Spinal cord (tissue), 10 donors: Measurements from ENCODE around the gene ODAM. TPM values are rescaled to one million over a fixed set of nuclear protein-coding genes. Genes with fewer than 3 reads are reported as not detected.

Source experiments
- DNase-seq, 6 donors: peaks; one replicate each; pipeline versions ENCODE4 v3.0.0 to v3.0.0-alpha.2; 2013 to 2015; ENCODE audit warnings: low spot score in 6 of 6, low read depth in 4 of 6
- H3K27ac ChIP-seq: one replicate; pipeline ENCODE4 v1.5.1; 2013; ENCODE audit warnings: low read depth, low read length, control low read depth
- H3K27me3 ChIP-seq: one replicate; pipeline ENCODE4 v1.6.1; 2013; ENCODE audit warnings: low read length; ENCODE audit not compliant: control insufficient read depth, insufficient read depth
- H3K36me3 ChIP-seq: one replicate; pipeline ENCODE4 v1.6.1; 2013; ENCODE audit warnings: low read length; ENCODE audit not compliant: control insufficient read depth, insufficient read depth
- H3K4me1 ChIP-seq: one replicate; pipeline ENCODE4 v1.6.1; 2013; ENCODE audit warnings: low read length; ENCODE audit not compliant: control insufficient read depth, insufficient read depth
- H3K4me3 ChIP-seq: one replicate; pipeline ENCODE4 v1.5.1; 2013; ENCODE audit warnings: low read depth, low read length, control low read depth
- H3K9me3 ChIP-seq: one replicate; pipeline ENCODE4 v1.6.1; 2013; ENCODE audit warnings: low read length; ENCODE audit not compliant: control insufficient read depth, insufficient read depth
- WGBS: methylation state at CpG from one replicate; pipeline ENCODE4 v1.1.5; 2013; ENCODE audit warnings: missing lambda C conversion rate; ENCODE audit not compliant: insufficient coverage; 5-methylcytosine and 5-hydroxymethylcytosine counted together
- polyA plus RNA-seq, 2 donors: library from polyadenylated mRNA; unstranded; fragments of 120-200 nt; gene quantifications; one replicate each; pipeline ENCODE4 v1.2.1, GENCODE V29; 2013; ENCODE audit not compliant: insufficient read length in 2 of 2
- total RNA-seq, 2 donors: library from RNA; depleted of rRNA in 1 of 2; stranded (reverse); fragments of 120-200 nt in 1 of 2; fragments of >200 nt in 1 of 2; gene quantifications; one replicate each; pipeline versions ENCODE4 v1.2.3 to v1.2.4, GENCODE V29; 2013 to 2014
- donor health status: healthy.

The ODAM gene
- total and polyA plus RNA-seq, 4 donors: not detected

- WGBS: 73% methylated on average over 1 of the region's 2 CpGs
- peak in 1 of 6 donors; percentile 65 for DNase-seq
- H3K36me3 ChIP-seq: no peaks in the 10 kb centered on the region
- no peak overlapping the region for H3K27ac ChIP-seq
- no peaks in the 10 kb centered on the region for H3K27me3 ChIP-seq
- no peak overlapping the region for H3K4me3 ChIP-seq
- H3K9me3 ChIP-seq: no peaks in the 10 kb centered on the region
- no peaks in the 10 kb centered on the region for H3K4me1 ChIP-seq
Observed at GRCh38 chr4:70182517-70183167, 12.9 kb upstream of the ODAM start.

- no peak overlapping the region for H3K27ac ChIP-seq
- peak in 2 of 6 donors; percentile 14 to 18 for DNase-seq
- WGBS: 35% methylated on average over 5 of the region's 6 CpGs
Observed at GRCh38 chr4:70183168-70183939, 12.2 kb upstream of the ODAM start.

GRCh38 chr4:70183940-70184246 lies 11.6 kb upstream of the ODAM start:
- Histone ChIP-seq H3K27ac (no peak overlapping the region), H3K4me1 (no peaks in the 10 kb centered on the region), H3K36me3 (no peaks in the 10 kb centered on the region), H3K4me3 (no peak overlapping the region), H3K27me3 (no peaks in the 10 kb centered on the region), H3K9me3 (no peaks in the 10 kb centered on the region)
- WGBS: no CpG with 5 or more reads among the region's 1 CpG
- DNase-seq: no peak

More at GRCh38 chr4:70183168-70183939, 12.2 kb upstream of the ODAM start:
- no peaks in the 10 kb centered on the region for H3K9me3 ChIP-seq
- no peaks in the 10 kb centered on the region for H3K4me1 ChIP-seq
- H3K27me3 ChIP-seq: no peaks in the 10 kb centered on the region
- no peaks in the 10 kb centered on the region for H3K36me3 ChIP-seq
- H3K4me3 ChIP-seq: no peak overlapping the region

GRCh38 chr4:70187216-70187615 lies 8.3 kb upstream of the ODAM start:
- no peaks in the 10 kb centered on the region for H3K36me3 ChIP-seq
- H3K4me3 ChIP-seq: no peak overlapping the region
- no peak overlapping the region for H3K27ac ChIP-seq
- WGBS: no CpG with 5 or more reads among the region's 1 CpG
- H3K9me3 ChIP-seq: no peaks in the 10 kb centered on the region
- DNase-seq: no peak
- H3K4me1 ChIP-seq: no peaks in the 10 kb centered on the region
- H3K27me3 ChIP-seq: no peaks in the 10 kb centered on the region

- H3K27ac ChIP-seq: no peak overlapping the region
- no peak overlapping the region for H3K4me3 ChIP-seq
- no peak for DNase-seq
- no peaks in the 10 kb centered on the region for H3K27me3 ChIP-seq
- no peaks in the 10 kb centered on the region for H3K36me3 ChIP-seq
- no peaks in the 10 kb centered on the region for H3K9me3 ChIP-seq
- no CpG with 5 or more reads among the region's 1 CpG for WGBS
- no peaks in the 10 kb centered on the region for H3K4me1 ChIP-seq
Observed at GRCh38 chr4:70190579-70190978, 4.9 kb upstream of the ODAM start.

GRCh38 chr4:70191647-70192046 lies 3.9 kb upstream of the ODAM start:
- Histone ChIP-seq H3K27ac (no peak overlapping the region), H3K9me3 (no peaks in the 10 kb centered on the region), H3K36me3 (no peaks in the 10 kb centered on the region), H3K4me1 (no peaks in the 10 kb centered on the region), H3K4me3 (no peak overlapping the region), H3K27me3 (no peaks in the 10 kb centered on the region)
- no peak for DNase-seq
- WGBS: 67% methylated on average over 1 of the region's 1 CpG

GRCh38 chr4:70192895-70193294 lies 2.6 kb upstream of the ODAM start:
- no peak for DNase-seq
- H3K4me3 ChIP-seq: no peak overlapping the region
- no CpG with 5 or more reads among the region's 2 CpGs for whole genome bisulfite sequencing

GRCh38 chr4:70196857-70197256 lies 1.3 kb downstream of the ODAM start:
- no peak overlapping the region for H3K4me3 ChIP-seq
- H3K4me1 ChIP-seq: no peaks in the 10 kb centered on the region
- no peak for DNase-seq
- H3K36me3 ChIP-seq: no peaks in the 10 kb centered on the region
- no peak overlapping the region for H3K27ac ChIP-seq
- no CpG with 5 or more reads among the region's 2 CpGs for WGBS
- no peaks in the 10 kb centered on the region for H3K9me3 ChIP-seq
- H3K27me3 ChIP-seq: no peaks in the 10 kb centered on the region

More at GRCh38 chr4:70192895-70193294, 2.6 kb upstream of the ODAM start:
- no peak overlapping the region for H3K27ac ChIP-seq
- no peaks in the 10 kb centered on the region for H3K36me3 ChIP-seq
- no peaks in the 10 kb centered on the region for H3K4me1 ChIP-seq
- no peaks in the 10 kb centered on the region for H3K27me3 ChIP-seq
- no peaks in the 10 kb centered on the region for H3K9me3 ChIP-seq

GRCh38 chr4:70197842-70198241 lies 2.3 kb downstream of the ODAM start:
- H3K4me1 ChIP-seq: no peaks in the 10 kb centered on the region
- no peaks in the 10 kb centered on the region for H3K27me3 ChIP-seq

GRCh38 chr4:70203601-70204000 lies 8.1 kb downstream of the ODAM start:
- Histone ChIP-seq H3K4me3 (no peak overlapping the region), H3K27ac (no peak overlapping the region), H3K9me3 (no peaks in the 10 kb centered on the region), H3K27me3 (no peaks in the 10 kb centered on the region), H3K4me1 (no peaks in the 10 kb centered on the region), H3K36me3 (no peaks in the 10 kb centered on the region)
- peak in 1 of 6 donors; percentile 2 for DNase-seq
- WGBS: no CpG with 5 or more reads among the region's 1 CpG

More at GRCh38 chr4:70197842-70198241, 2.3 kb downstream of the ODAM start:
- no peak overlapping the region for H3K4me3 ChIP-seq
- no CpG with 5 or more reads among the region's 2 CpGs for WGBS
- no peaks in the 10 kb centered on the region for H3K36me3 ChIP-seq
- H3K9me3 ChIP-seq: no peaks in the 10 kb centered on the region
- H3K27ac ChIP-seq: no peak overlapping the region
- no peak for DNase-seq
